Measurements from ENCODE around the gene PATJ.

GRCh38 chr1:61825393-61825792 lies 83.1 kb downstream of the PATJ start:
- TF ChIP-seq CTCF (IDR thresholded peaks at IDR 0.05) = no peak
- no peak for TF ChIP-seq POLR2A (IDR thresholded peaks at IDR 0.05)
